K562 (cell line): ENCODE data around the gene AMPD3. TPM values are rescaled to one million over a fixed set of nuclear protein-coding genes. Genes with fewer than 3 reads are reported as not detected.

ENCODE experiments used
- ATAC-seq: fragments of 200-7000 bp; cut with Tn5 transposase; 3 replicates; pipeline ENCODE4 v1.9.1; 2020; ENCODE audit warnings: moderate library complexity
- BruUV-seq: library from RNA; stranded (reverse); fragments of 400-500 nt; replicated peaks from 2 replicates; lab custom pipeline; 2021; lab: Mats Ljungman, UMichigan
- CTCF ChIA-PET: fragments of 300-600 bp; formaldehyde crosslinking; extraction: SDS; loops from one replicate; lab custom pipeline; 2021; ENCODE audit warnings: low intra/inter-chr PET ratio; lab: Yijun Ruan, JAX
- POLR2A ChIA-PET: fragments of 300-600, 350-650 bp; sonication (Branson Sonifier 250); formaldehyde crosslinking; extraction: SDS; loops from one replicate; lab custom pipeline; 2021; ENCODE audit warnings: antibody characterized with exemption, inconsistent platforms; lab: Yijun Ruan, JAX
- DNase-seq, 4 experiments: peaks; one replicate each; pipeline versions ENCODE4 v3.0.0 to v3.0.0-alpha.2; 2011 to 2018; ENCODE audit warnings: low spot score in 3 of 4, mixed read lengths in 3 of 4; ENCODE audit errors: extremely low read depth in 1 of 4
- FAIRE-seq: peaks from 2 replicates; lab custom pipeline; 2011; peaks lifted over from hg19 to GRCh38; lab: Jason Lieb, UNC
- H2AFZ ChIP-seq: 2 replicates; pipeline ENCODE4 v1.6.0; 2011; ENCODE audit warnings: low read depth, low read length, control low read depth, inconsistent platforms
- H3K27ac ChIP-seq: fragments of 200-600 bp; 3 replicates; pipeline ENCODE4 v1.8.0; 2011; ENCODE audit warnings: low read depth, mild to moderate bottlenecking, control low read depth, inconsistent platforms, low read length, moderate library complexity, mixed read lengths; ENCODE audit errors: extremely low read depth
- H3K27me3 ChIP-seq, 2 experiments: fragments of 300-600 bp in 1 of 2; 2 replicates in 1 of 2; 3 replicates in 1 of 2; pipeline versions ENCODE4 v1.6.0 to v1.8.0; 2011; ENCODE audit warnings: inconsistent platforms in 2 of 2, low read length in 2 of 2, mild to moderate bottlenecking in 1 of 2, mixed read lengths in 1 of 2, moderate library complexity in 1 of 2; ENCODE audit not compliant: control insufficient read depth in 2 of 2, insufficient read depth in 2 of 2
- H3K36me3 ChIP-seq: fragments of 300-600 bp; 3 replicates; pipeline ENCODE4 v1.8.0; 2011; ENCODE audit warnings: mild to moderate bottlenecking, low read length, inconsistent platforms; ENCODE audit not compliant: control insufficient read depth, insufficient read depth
- H3K4me1 ChIP-seq, 2 experiments: fragments of 200-600 bp in 1 of 2; replicated peaks in 1 of 2; 2 replicates in 1 of 2; 3 replicates in 1 of 2; pipeline versions ENCODE4 v1.5.1 to v1.8.0; 2011; ENCODE audit warnings: inconsistent platforms in 2 of 2, low read length in 2 of 2, mild to moderate bottlenecking in 1 of 2, mixed read lengths in 1 of 2, moderate library complexity in 1 of 2; ENCODE audit not compliant: control insufficient read depth in 2 of 2, insufficient read depth in 2 of 2
- H3K4me2 ChIP-seq: 2 replicates; pipeline ENCODE4 v1.6.1; 2011; ENCODE audit warnings: low read length, control low read depth, inconsistent platforms, mixed read lengths; ENCODE audit not compliant: insufficient read depth
- H3K4me3 ChIP-seq: fragments of 200-600 bp; sonication (generic), shearing (Covaris generic); 2 replicates; pipeline ENCODE4 v1.5.1; 2016; ENCODE audit warnings: control low read depth, inconsistent platforms
- H3K79me2 ChIP-seq: fragments of 200-600 bp; 3 replicates; pipeline ENCODE4 v1.8.0; 2011; ENCODE audit warnings: low read length, inconsistent platforms; ENCODE audit not compliant: control insufficient read depth, insufficient read depth
- H3K9ac ChIP-seq, 2 experiments: 2 replicates each; pipeline versions ENCODE4 v1.6.0 to v1.6.1; 2011; ENCODE audit warnings: low read depth in 2 of 2, low read length in 2 of 2, control low read depth in 1 of 2, inconsistent platforms in 1 of 2, mild to moderate bottlenecking in 1 of 2, mixed read lengths in 1 of 2; ENCODE audit not compliant: insufficient read depth in 1 of 2
- H3K9me1 ChIP-seq: one replicate; pipeline ENCODE4 v1.6.0; 2011; ENCODE audit warnings: inconsistent platforms, mild to moderate bottlenecking, low read length, moderate library complexity; ENCODE audit not compliant: control insufficient read depth, insufficient read depth
- H3K9me3 ChIP-seq: replicated peaks from 2 replicates; pipeline ENCODE4 v1.5.1; 2011; ENCODE audit warnings: low read depth, low read length, inconsistent platforms; ENCODE audit not compliant: control insufficient read depth, insufficient read depth
- H4K20me1 ChIP-seq: replicated peaks from 2 replicates; pipeline ENCODE4 v1.6.1; 2011; ENCODE audit warnings: low read length, inconsistent platforms, mixed read lengths; ENCODE audit not compliant: control insufficient read depth, insufficient read depth
- ARID3B ChIP-seq: fragments of 250-450 bp; sonication (Bioruptor Pico); IDR thresholded peaks from 2 replicates; pipeline ENCODE4 v1.4.0; 2020; ENCODE audit warnings: borderline replicate concordance
- CBX3 ChIP-seq, 2 experiments: IDR thresholded peaks; 1 replicate in 1 of 2; 2 replicates in 1 of 2; pipeline ENCODE4 v1.6.1; 2012; ENCODE audit warnings: inconsistent platforms in 2 of 2, low read length in 2 of 2, borderline replicate concordance in 1 of 2, control low read depth in 1 of 2
- DDX20 ChIP-seq: fragments of 450-650 bp; IDR thresholded peaks from 2 replicates; pipeline ENCODE4 v1.6.1; 2016; ENCODE audit warnings: missing genetic modification characterization, low read depth, mild to moderate bottlenecking, missing compliant biosample characterization, moderate library complexity
- ETV5 ChIP-seq: sonication (generic); formaldehyde crosslinking; IDR thresholded peaks from 2 replicates; pipeline ENCODE4 v1.4.0; 2020; ENCODE audit warnings: low read depth, mild to moderate bottlenecking, missing genetic modification reagents
- GTF2E2 ChIP-seq: fragments of 200-800 bp; sonication (Bioruptor generic); IDR thresholded peaks from 2 replicates; pipeline ENCODE4 v1.6.1; 2016; ENCODE audit warnings: missing genetic modification characterization, missing compliant biosample characterization
- HIVEP1 ChIP-seq: fragments of 250-450 bp; sonication (Bioruptor Pico); IDR thresholded peaks from 2 replicates; pipeline ENCODE4 v1.4.0; 2020; ENCODE audit warnings: mild to moderate bottlenecking
- KDM4B ChIP-seq, 2 experiments: fragments of 450-650 bp in 1 of 2; sonication (generic) in 1 of 2; IDR thresholded peaks; 2 replicates each; pipeline ENCODE4 v1.6.1; 2016 to 2017; ENCODE audit warnings: borderline replicate concordance in 2 of 2, antibody characterized with exemption in 1 of 2, low read depth in 1 of 2, mild to moderate bottlenecking in 1 of 2
- NCOA2 ChIP-seq, 2 experiments: fragments of 450-650 bp; IDR thresholded peaks; 2 replicates each; pipeline ENCODE4 v1.6.1; 2018; ENCODE audit warnings: mild to moderate bottlenecking in 2 of 2, moderate library complexity in 1 of 2; ENCODE audit not compliant: partially characterized antibody in 2 of 2
- NFE2L1 ChIP-seq: fragments of 450-650 bp; IDR thresholded peaks from 2 replicates; pipeline ENCODE4 v1.6.1; 2016; ENCODE audit warnings: missing genetic modification characterization, low read depth, mild to moderate bottlenecking, missing compliant biosample characterization, moderate library complexity, borderline replicate concordance
- SETDB1 ChIP-seq: IDR thresholded peaks from one replicate; pipeline ENCODE4 v1.6.1; 2012; ENCODE audit warnings: low read length, control low read depth, inconsistent platforms
- SMAD2 ChIP-seq: fragments of 150-350 bp; IDR thresholded peaks from 2 replicates; pipeline ENCODE4 v1.6.1; 2014; ENCODE audit warnings: low read depth, mild to moderate bottlenecking, low read length
- SPI1 ChIP-seq: IDR thresholded peaks from 2 replicates; pipeline ENCODE4 v1.6.1; 2011; ENCODE audit warnings: low read depth, low read length, control low read depth, borderline replicate concordance
- ZNF507 ChIP-seq: conservative IDR thresholded peaks from 2 replicates; pipeline ENCODE4 v1.6.1; 2017; ENCODE audit warnings: missing genetic modification characterization, missing compliant biosample characterization
- ZNF77 ChIP-seq: fragments of 250-450 bp; sonication (Bioruptor Pico); IDR thresholded peaks from 2 replicates; pipeline ENCODE4 v1.5.0; 2020
- WGBS: fragments of 100-300 bp; shearing (Covaris generic); methylation state at CpG from one replicate; pipeline ENCODE4 v1.1.6; 2016; ENCODE audit warnings: low coverage, mixed read lengths; ENCODE audit not compliant: insufficient coverage; ENCODE audit errors: missing lambda C conversion rate; 5-methylcytosine and 5-hydroxymethylcytosine counted together
- in situ Hi-C: fragments of 300-500 bp; cut with MboI; formaldehyde crosslinking; loops from 4 replicates; pipeline ENCODE4 v1.15.0; 2018; ENCODE audit warnings: inconsistent platforms, mixed read lengths
- intact Hi-C: fragments of 100-400 bp; cut with micrococcal nuclease; formaldehyde crosslinking; loops from 2 replicates; pipeline ENCODE4 v1.14.2; 2022
- polyA plus RNA-seq, 8 experiments: library from polyadenylated mRNA; depleted of rRNA in 4 of 8; stranded (reverse) in 5 of 8; unstranded in 3 of 8; fragments of >200 nt; fragmentation: Nextera tagmentation in 2 of 8; fragmentation: Illumina TruSeq in 1 of 8; extraction: Ambion mirVana in 2 of 8; extraction: Trizol in 1 of 8; gene quantifications; 2 replicates each; pipeline versions ENCODE4 v1.2.1 to v1.2.3, GENCODE V29; 2011 to 2014; ENCODE audit warnings: inconsistent platforms in 1 of 8, missing spikeins in 1 of 8
- total RNA-seq, 7 experiments: library from RNA; depleted of rRNA in 6 of 7; stranded (reverse); fragments of >200 nt in 6 of 7; fragmentation: Illumina TruSeq in 2 of 7; extraction: Trizol in 2 of 7; gene quantifications; 2 replicates each; pipeline versions ENCODE4 v1.2.1 to v1.2.3, GENCODE V29; 2011 to 2021; ENCODE audit warnings: low replicate concordance in 1 of 7

AMPD3 gene
- total and polyA plus RNA-seq, 9 of the 15 experiments (the other 6 are each of a cell fraction or from before 2014, with no cell fraction given), result 4.4 to 23.6 (median 11.2) TPM

- Histone ChIP-seq H3K79me2 (peaks cover 10% of the 10 kb centered on the region), H3K9me3 (no peaks in the 10 kb centered on the region), H3K4me3 (no peak overlapping the region), H4K20me1 (no peaks in the 10 kb centered on the region), H3K27me3 (no peaks in the 10 kb centered on the region), H3K9ac (no peak overlapping the region), H3K36me3 (no peaks in the 10 kb centered on the region), H3K27ac (no peak overlapping the region), H3K9me1 (no peaks in the 10 kb centered on the region), H2AFZ (no peak overlapping the region), H3K4me1 (peaks cover 4 to 11% of the 10 kb centered on the region in 2 experiments; a peak in 4 of 5 replicates), H3K4me2 (no peak overlapping the region)
- DNase-seq (no peak), ATAC-seq (no peak), FAIRE-seq (no peak)
- 18% methylated on average over 7 of the region's 7 CpGs for WGBS
- intact Hi-C loops (no loop called here), in situ Hi-C loops (no loop called here)
- no TSS peak for BruUV-seq
- no peak for TF ChIP-seq KDM4B (IDR thresholded peaks at IDR 0.05; ENCODE audit: borderline replicate concordance in 2 of 2, low read depth in 1 of 2)
- TF ChIP-seq SPI1, result peak; percentile 54; the same call in 1 of the 2 replicates
- TF ChIP-seq SMAD2, result no peak
- no peak for TF ChIP-seq ETV5 (CRISPR knock-in tag)
- TF ChIP-seq ZNF507 (tag), result no peak
- no peak for TF ChIP-seq ZNF77 (CRISPR knock-in tag)
- TF ChIP-seq DDX20 (tag), result no peak
- no peak for TF ChIP-seq ARID3B (CRISPR knock-in tag)
- TF ChIP-seq SETDB1, result no peak
- no peak for TF ChIP-seq GTF2E2 (tag)
- peak in 1 of 2 experiments; percentile 32; a peak in 1 of 3 replicates for TF ChIP-seq CBX3 (IDR thresholded peaks at IDR 0.05; ENCODE audit: borderline replicate concordance in 1 of 2, low read length in 2 of 2)
- no peak for TF ChIP-seq NCOA2 (IDR thresholded peaks at IDR 0.05; ENCODE audit: partially characterized antibody in 2 of 2)
- no peak for TF ChIP-seq HIVEP1
- no peak for TF ChIP-seq NFE2L1
- CTCF ChIA-PET, result no interaction called here
- POLR2A ChIA-PET, result interaction anchor here (1.1 kb wide), 1 partner anchor 11 kb away, joined by 3 read pairs; no protein-coding TSS in a partner anchor
These were observed 89.7 kb downstream of the AMPD3 start for GRCh38 chr11:10544491-10545465.
